GM19238 (cell line): ENCODE results near the gene MORN1.
"Not testable (repeated sequence)": the region's sequence is repeated elsewhere in the genome, so short reads cannot be mapped to it uniquely, and the experiment has no call there.

Source experiments
- DNase-seq: peaks from one replicate; pipeline ENCODE4 v3.0.0; 2011; ENCODE audit warnings: low spot score; ENCODE audit not compliant: insufficient read length

MORN1 gene

DNA sequence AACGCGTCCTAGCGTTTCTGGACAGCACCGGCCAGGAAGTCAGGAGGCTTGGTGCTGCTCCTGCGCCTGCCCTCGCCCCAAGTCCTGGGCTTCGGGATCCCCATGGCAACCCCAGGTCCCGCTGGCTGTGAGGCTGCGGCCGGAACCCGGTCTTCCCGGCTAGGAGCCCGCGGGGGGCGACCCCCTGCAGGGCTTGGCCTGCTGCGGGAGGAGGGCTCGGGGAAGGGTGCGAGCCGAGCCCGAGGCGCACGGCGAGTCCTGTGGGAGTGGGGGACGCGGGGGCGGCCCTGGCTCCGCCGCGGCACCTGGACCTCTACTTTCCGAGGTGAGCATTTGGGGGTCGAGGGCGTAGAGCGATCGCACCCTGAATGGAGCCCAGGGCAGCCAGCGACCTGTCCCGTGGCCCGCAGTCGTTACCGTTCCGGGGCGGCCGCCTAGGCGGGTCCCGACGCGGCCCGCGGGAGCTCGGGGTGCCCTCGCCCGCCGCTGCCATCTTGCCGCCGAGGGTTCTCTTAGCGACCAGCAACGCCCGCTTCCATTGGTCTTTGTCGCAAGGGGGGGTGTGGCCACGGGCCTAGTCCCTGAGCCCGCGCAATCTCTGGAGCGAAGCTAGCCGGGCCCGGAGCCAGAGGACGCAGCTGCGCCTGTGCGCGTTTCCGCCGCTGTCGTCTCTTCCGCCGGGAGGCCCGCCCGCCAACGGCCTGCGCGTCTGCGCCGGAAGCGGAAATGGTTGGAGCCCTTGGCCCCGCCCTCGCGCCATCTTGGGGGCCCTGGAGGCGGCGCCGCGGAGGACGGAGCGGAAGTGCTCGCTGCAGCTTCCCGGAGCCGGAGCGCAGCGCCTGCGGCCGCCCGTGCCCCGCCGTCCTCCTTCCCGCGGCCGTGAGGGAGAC lies at the start of gene MORN1, which contains the start of gene RER1:
Gene MORN1 (minus strand): TSS at position 514 of the 890 bp plus-strand sequence. CDS start 21 bp downstream, at position 493.
Gene RER1 (plus strand): TSS at position 801 of the 890 bp plus-strand sequence. CDS start 3,950 bp downstream, outside the sequence.
- DNase-seq, result peak; percentile 99

DNA sequence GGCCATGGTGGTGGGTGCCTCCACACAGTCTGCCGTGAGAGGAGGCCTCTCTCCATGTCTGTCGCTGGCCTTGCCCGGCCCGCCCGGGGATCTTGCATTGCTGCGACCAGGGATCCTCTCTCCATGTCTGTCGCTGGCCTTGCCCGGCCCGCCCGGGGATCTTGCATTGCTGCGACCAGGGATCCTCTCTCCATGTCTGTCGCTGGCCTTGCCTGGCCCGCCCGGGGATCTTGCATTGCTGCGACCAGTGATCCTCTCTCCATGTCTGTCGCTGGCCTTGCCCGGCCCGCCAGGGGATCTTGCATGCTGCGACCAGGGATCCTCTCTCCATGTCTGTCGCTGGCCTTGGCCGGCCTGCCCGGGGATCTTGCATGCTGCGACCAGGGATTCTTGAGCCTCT lies 49.0 kb upstream of the MORN1 start:
- not testable (repeated sequence) for DNase-seq

DNA sequence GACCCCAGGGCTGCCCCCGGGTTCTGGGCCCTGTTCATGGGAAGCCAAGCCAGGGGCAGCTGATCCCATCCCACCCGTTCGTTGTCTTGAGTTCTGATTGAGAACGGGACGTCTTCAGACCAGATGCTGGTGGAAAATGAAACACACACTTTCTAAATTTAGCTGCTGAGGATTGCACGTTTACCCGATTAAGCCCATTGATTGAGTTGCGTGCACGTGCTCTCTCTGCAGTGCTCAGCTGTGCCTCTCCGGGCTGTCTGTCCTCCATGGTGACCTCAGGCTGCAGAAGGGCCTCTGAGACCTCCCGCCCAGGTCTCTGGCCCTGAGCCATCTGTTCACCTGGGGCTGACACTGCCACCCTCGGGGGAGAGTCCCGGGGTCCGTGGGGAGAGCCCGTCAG lies 48.0 kb upstream of the MORN1 start:
- no peak for DNase-seq

DNA sequence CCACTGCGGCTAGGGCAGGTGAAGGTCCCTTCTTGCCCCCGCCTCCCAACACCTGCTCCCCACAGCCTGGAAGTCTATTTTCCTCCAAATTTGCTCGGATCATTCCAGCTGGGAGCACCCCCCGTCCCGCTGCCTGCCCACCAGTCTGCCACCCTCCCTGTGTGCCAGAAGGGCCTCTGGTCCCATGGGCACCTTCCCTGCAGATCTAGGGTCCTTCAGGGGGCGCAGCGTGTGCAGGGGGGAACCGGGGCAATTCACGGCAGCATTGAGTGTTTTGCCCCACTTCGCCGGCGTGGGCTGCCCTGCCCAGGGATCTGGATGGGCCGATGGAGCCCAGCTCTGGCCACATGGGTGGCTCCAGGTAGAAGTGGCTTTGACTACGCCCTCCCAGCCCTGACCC lies 47.3 kb upstream of the MORN1 start:
- DNase-seq, result no peak

DNA sequence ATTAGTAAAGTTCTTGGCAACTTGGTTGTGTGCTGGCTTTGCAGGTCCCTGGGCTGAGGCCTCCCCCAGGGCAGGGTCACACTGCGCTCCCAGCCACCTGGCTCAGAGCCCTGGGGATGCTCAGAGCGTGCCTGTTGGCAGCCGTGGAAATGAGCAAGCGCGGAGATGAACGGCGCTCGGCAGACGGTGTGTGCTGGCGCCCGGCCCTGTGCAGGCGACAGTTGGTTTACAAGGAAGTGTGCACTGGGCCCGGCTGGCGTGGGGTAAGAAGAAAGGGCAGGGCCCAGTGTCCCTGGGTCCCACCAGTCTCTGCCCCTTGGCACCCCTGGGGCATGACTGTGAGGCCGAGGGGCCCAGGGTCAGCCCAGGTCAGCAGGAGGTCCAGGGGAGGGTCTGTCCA lies 46.7 kb upstream of the MORN1 start:
- no peak for DNase-seq

DNA sequence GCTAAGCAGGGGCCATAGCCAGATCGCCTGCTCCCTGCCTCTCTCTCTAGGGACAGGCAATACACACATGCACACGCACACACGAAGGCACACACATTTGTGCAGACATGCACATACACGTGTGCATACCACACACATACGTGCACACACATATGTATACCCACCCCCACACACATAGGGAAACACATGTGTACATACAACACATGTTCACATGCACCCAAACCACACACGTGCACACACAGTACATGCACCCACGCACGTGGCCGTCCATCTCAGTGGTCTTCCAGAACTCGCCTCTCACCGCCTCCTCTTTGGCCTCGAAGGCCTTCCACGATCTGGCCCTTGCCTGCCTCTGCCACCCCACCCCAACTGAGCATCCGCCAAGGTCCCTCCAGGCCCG lies 46.3 kb upstream of the MORN1 start:
- DNase-seq, result no peak

DNA sequence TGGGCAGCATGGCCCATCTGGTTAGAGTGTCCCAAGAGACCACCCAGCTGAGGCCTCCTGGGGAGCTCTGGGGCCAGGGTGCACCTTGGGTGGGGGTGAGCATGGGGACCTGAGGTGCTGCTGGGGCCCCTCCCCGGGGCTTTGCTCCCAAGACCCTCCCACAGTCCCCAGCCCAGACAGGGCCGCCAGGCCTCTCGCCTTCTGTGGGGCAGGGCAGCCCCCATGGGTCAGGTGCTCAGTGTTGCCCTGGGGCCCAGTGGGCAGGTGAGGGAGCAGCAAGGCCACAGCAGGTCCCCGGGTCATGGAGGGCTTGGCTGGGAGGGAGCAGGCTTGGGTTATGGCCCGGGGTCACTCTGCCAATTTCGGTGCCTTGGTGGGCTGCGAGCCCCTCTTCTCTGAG lies 45.5 kb upstream of the MORN1 start:
- DNase-seq, result no peak

DNA sequence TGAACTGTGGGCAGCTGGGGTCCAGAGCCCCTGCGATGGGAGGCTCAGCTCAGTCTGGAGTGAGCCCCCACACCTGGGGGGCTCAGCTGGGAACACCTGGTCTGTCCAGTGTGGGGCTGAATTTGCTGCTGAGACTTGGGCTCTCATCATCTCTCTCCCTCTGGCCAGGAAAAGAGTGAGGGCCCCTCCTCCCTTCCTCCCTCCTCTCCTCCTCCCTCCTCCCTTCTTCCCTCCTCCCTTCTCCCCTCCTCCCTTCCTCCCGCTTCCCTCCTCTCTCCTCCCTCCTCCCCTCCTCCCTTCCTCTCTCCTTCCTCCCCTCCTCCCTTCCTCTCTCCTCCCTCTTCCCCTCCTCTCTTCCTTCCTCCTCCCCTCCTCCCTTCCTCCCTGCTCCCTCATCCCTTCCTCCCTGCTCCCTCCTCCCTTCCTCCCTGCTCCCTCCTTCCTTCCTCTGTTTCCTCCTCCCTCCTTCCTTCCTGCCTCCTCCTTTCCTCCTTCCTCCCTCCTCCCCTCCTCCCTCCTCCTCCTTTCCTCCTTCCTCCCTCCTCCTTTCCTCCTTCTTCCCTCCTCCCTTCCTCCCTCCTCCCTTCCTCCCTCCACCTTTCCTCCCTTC lies 44.5 kb upstream of the MORN1 start:
- DNase-seq, result no peak

DNA sequence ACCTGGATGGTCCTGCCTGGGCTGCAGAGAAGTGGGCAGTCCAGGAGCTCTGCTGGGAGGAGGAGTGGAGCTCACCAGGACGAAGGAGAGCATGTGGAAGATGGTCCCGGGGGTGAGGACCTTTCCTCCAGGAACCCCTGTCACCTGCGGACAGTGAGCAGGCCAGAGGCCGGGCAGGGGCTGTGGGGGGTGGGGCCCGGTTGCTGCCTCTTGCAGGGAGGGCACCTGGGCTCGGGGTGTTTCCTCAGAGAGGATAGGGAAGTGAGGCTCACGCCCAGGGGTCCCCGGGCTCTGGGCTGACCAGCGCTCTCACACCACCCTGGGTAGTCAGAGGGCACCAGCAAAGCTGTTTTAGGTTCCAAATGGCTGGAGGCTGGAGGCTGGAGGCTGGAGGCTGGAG lies 43.7 kb upstream of the MORN1 start:
- DNase-seq, result no peak

DNA sequence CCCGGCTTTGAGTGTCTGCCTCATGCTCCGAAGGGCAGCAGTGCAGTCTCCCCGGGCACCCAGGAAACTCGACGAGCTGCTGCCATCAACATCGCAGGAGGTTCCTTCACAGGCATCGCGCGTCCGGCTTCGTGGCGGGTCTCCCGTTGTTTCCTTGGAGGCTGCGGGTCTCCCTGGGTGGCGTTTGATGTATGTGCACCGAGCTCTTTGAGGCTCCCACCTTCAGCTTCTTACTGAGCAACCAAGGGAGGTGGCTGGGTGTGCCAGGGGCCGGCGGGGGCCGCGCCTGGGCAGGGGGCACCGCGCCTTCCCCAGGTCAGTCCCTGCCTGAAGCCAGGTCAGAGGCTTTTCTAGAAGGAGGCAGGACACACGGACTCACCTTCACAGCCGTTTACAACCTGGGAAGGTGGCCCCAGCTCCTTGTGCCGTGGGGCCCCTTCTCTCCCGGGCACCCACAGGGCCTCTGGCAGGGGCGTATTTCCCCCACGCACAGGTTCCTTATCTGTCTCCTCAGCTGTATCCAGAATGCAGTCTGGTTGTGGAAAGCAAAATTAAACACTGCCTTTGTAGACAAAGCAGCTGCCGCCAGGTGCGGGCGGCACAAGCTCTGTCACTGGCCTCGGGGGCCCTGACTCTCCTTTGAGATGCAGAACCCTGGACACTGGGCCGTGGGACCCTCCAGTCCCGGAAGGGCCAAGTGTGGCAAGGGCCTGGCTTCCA lies 42.7 kb upstream of the MORN1 start:
- DNase-seq, result no peak

DNA sequence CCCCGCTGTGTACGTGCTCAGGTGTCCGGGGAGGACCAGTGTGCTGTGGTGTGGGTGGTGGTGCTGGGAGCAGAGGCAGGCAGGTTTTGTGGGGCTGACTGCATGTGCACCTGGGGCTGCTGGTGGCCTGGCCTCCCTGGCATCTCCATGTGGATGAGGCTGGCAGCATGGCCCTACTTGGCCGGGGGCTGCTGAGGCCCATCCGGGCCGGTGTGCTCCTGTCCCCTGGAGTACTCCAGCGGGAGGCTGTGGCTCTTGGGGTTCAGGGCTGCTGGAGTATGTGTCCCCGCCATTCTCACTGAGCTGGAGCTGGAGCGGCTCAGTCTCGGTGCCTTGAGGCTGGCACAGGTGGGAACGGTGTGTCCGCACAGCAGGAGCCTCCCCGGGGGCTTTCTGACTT lies 41.8 kb upstream of the MORN1 start:
- DNase-seq, result no peak

DNA sequence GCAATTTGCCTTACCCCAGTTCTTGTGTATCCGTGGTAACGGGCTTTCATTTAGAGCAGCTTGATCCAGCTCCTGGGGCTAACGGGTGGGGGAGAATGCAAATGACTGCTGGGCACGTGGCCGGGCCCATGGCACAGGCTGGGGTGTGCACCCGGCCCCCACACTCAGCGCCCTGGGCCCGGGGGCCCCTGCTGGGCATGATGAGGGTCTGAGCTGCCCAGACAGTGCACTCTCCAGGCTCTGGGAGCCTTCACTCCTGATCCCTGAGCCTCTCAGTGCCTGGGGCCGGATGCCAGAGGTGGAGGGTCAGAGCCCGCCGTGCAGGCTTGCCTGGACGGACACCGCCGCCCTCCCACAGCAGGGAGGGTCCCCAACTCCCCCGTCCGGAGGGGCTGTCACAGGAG lies 41.1 kb upstream of the MORN1 start:
- no peak for DNase-seq

DNA sequence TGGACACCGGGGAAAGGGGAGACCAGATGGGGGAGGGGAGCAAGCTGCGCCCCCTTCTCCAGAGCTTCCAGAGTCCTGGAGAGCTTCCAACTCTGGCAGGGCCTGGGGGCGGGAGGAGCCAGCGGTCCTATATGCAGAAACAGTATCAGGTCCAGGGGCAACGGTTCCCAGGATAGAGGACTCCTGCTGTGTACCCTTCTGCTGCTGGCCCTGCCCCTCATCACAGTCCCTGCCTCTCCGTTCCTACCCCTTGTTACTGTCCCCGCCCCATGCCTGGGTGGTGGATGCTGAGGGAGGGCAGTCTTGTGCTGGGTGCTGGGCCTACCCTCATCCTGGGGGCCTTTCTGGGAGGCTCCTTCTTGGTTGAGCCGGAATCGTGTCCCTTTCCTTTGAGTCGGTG lies 40.2 kb upstream of the MORN1 start:
- no peak for DNase-seq

DNA sequence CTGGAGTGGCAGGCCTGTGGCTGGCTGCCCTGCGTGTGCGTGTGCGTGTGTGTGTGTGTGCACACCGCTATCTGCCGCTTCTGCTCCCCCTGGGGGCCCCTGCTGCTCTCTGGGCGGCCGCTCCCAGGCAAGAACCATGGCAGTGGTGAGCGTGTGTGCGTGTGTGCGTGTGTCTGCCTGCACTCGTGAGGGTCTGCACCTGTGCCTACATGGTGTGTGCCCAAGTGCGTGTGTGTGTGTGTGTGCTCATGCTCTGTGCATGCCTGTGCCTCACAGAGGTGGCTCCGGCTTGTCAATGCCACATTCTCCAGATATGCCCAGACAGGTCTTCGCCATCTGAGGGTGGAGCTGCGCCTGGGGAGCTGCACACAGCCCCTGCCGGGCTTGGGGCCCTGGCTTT lies 39.7 kb upstream of the MORN1 start:
- DNase-seq, result no peak

DNA sequence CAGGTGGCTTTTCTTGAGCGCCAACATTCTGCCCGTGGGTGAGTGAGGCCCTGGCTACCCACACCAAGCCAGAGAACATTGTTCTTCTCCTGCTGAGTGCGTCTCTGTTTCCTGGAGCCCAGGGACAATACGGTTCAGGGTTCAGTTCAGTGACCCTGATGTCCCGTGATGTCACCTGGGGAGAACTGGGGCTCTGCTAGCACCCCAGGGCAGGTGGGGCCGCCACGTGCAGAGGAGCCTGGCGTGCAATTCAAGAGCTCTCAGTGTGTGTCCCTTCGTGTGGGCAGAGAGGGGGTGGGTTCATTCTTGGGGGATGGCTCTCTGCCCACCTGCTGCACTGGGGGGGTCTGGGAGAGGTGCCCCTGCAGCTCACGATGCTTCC lies 39.2 kb upstream of the MORN1 start:
- DNase-seq, result no peak

DNA sequence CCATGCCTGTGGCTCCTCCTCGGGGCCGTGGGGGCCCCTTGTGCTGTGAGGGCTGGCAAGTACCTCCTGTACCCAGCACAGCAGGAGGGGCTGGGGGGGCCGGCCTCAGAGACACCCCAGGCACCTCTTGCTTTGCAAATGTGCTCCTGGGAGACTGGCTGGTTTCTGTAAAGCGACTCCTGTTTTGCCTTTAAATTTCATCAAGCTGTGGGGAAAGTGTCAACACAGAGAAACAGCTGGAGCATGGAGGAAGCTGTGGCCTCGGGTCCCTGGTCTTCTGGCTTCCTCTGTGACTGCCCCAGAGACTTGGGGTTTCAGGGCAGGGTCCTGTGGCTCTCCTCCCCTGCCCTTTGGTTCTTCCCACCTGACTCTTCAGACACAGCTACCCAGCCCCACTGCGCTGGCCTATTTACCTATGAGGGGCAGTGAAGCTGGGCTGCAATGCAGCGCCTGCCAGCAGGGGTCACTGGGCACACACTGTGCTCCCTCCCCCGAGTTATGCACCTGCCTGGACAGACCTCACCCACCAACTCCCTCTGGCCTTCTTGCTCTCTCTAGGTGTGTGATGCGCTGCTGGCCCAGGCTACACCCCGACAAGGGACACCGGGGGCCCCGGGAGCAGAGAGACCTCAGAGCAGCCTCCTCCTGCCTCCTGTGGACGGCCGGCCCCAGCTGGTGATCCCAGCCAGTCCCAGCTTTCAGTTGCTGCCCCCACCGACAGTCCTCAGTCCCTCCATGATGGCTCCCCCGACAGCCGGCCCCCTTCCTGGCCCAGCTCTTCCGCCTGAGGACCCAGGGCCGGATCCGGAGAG lies 38.6 kb upstream of the MORN1 start:
- DNase-seq, result no peak

DNA sequence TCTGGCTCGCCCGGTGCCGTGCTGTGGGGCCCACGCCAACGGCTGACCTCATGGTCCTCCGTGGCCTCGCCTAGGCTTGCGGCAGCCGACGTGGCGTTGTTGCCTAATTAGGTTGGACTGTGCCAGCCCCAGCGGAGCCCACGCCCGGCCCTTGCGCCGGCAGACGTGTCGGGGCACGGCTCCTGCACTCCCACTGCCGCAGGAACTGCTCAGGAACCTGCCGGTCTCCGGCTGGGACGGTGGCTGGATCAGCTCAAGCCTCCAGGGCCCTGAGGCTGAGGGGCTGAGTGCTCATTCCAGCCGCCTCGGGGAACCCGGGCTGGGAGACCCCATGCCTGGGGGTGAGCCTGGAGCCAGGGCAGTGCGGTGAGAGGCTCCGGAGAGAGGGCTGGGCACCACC lies 37.1 kb upstream of the MORN1 start:
- DNase-seq, result no peak

DNA sequence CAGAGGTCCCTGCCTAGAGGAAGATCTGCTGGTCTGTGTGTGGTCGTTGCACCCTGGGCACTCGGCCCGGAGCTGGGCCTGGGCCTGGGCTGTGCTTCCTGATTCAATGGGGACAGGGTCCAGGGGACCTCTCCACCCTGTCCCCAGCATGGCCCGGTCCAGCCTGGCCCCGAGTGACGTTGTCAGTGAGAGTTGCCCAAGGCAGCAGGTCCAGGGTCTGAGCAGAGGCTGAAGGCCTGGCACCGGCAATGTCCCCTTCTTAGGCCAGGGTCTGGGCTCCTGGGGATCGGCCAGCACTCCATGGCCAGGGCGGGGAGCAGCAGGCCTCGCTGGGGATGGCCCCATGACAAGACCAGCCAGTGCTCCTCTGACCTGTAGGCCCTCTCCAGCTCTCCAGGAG lies 36.6 kb upstream of the MORN1 start:
- no peak for DNase-seq

DNA sequence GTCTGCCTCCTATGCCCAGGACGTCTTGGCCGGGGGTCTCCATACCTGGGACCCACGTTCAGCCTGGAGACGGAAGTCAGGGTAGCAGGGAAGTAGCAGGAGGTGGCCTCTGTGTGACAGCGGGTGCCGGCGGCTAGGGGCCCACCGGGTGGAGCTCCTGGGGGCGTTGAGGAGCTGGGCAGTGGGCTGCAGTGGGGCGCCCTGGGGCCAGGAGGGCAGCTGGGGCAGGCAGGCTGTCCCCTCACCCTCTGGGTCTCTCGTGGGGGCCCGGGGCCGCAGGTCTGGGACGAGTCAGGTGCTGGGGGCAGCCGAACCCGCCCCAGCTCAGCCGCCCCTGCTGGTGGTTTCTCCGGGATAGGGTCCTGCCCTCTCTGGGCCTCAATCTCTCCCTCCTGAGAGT lies 35.7 kb upstream of the MORN1 start:
- DNase-seq, result no peak

DNA sequence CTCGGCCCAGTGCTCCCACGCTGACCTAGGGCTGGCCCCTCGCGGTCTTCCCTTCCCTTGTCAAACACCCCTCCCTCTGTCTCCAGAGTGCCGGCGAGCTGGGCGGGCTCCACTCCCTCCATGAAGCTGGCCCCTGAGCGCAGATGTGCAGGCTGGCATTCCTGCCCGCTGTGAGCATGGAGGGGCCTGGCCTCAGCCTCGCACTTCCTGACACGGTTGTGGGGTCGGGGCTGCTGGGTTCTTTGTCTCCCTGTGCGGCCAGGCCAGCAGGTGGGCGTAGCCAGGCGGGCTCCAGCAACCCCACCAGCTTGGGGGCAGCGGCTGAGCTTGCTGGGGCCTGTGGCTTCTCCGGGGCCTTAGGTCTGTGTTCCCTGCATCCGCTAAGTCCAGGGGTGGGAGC lies 35.2 kb upstream of the MORN1 start:
- DNase-seq, result no peak

DNA sequence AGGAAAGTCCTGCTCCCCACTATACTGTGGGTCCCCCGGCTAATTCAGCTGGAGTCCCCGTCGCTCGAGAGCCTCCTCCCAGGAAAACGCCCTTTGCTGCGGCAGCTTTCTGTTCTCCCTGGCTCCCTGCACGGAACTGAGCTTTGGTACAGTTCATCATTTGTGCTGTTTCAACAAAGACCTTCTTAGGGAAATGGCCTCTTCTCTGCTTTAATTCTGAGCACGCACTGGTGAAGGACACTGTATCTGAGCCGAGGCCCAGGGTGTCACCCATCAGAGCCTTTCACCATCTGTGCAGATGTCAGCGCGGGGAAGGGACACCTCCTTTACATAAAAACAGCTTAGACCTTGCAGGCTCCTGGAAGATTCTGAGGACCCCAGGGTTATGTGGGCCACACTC lies 34.5 kb upstream of the MORN1 start:
- no peak for DNase-seq
